ENCODE data around the gene PDCL3.

PDCL3 gene

GRCh38 chr2:100624536-100624935 lies 61.7 kb downstream of the PDCL3 start:
- FAIRE-seq (no peak), DNase-seq (ENCODE audit: insufficient read length, low spot score) (no peak)
- TF ChIP-seq SPI1 (IDR thresholded peaks at IDR 0.05; ENCODE audit: low read depth, low read length), result no peak
- no peak for TF ChIP-seq POLR2A (IDR thresholded peaks at IDR 0.05; ENCODE audit: low read depth, low read length)
- TF ChIP-seq TAF1 (IDR thresholded peaks at IDR 0.05; ENCODE audit: low read depth, low read length), result no peak
- TF ChIP-seq POLR2AphosphoS5 (IDR thresholded peaks at IDR 0.05; ENCODE audit: low read depth, low read length), result no peak
- TF ChIP-seq POU2F2 (IDR thresholded peaks at IDR 0.05; ENCODE audit: low read depth, low read length), result no peak
- no peak for TF ChIP-seq PAX5 (IDR thresholded peaks at IDR 0.05; ENCODE audit: insufficient read depth, low read length, severe bottlenecking)

- no peak for TF ChIP-seq TAF1 (IDR thresholded peaks at IDR 0.05; ENCODE audit: low read depth, low read length)
- DNase-seq (ENCODE audit: insufficient read length, low spot score) (no peak), FAIRE-seq (no peak)
These were observed 62.9 kb downstream of the PDCL3 start for GRCh38 chr2:100625717-100626116.

Data from GM12891 (cell line).